ENCODE data around the gene C4BPB. TPM values are rescaled to one million over a fixed set of nuclear protein-coding genes. Genes with fewer than 3 reads are reported as not detected.

Gene C4BPB
- total RNA-seq (2022; extraction: Qiagen RNA extraction): 1.1 to 2.2 TPM (median 1.4 TPM) in 5 replicates

GRCh38 chr1:207088701-207089626, at the start of gene C4BPB:
C4BPB (plus strand) TSS chr1:207088860; CDS start chr1:207089532, 672 bp downstream.

GRCh38 chr1:207051191-207051943, 37.3 kb upstream of the C4BPB start, which contains the start of gene YOD1:
YOD1 (minus strand) TSS chr1:207051208; CDS start chr1:207051030, 178 bp downstream.

GRCh38 chr1:207052911-207053769, 35.5 kb upstream of the C4BPB start, which contains the start of gene PFKFB2:
PFKFB2 (plus strand) TSS chr1:207053275; CDS start chr1:207054718, 1,443 bp downstream.

GRCh38 chr1:207103892-207104373, 15.3 kb downstream of the C4BPB start, which contains the start of gene C4BPA:
C4BPA (plus strand) TSS chr1:207104233; CDS start chr1:207113026, 8,793 bp downstream.

Other genes starting within 250 kb of the C4BPB start
- gene IL20, start 223.2 kb upstream of the C4BPB start, total RNA-seq (2022; extraction: Qiagen RNA extraction): not detected in 5 replicates
- gene IL24, start 191.4 kb upstream of the C4BPB start, total RNA-seq (2022; extraction: Qiagen RNA extraction): 0.25 to 0.61 TPM (median 0.54 TPM) in 5 replicates
- gene FCMR, start 166.9 kb upstream of the C4BPB start, total RNA-seq (2022; extraction: Qiagen RNA extraction): 3.4 to 7.7 TPM (median 5.1 TPM) in 5 replicates
- gene PIGR, start 142.4 kb upstream of the C4BPB start, total RNA-seq (2022; extraction: Qiagen RNA extraction): 0.01 to 0.05 TPM (median 0.03 TPM) in 3 of 5 replicates, not detected in the others
- gene FCAMR, start 118.4 kb upstream of the C4BPB start, total RNA-seq (2022; extraction: Qiagen RNA extraction): 0.08 TPM in 1 of 5 replicates, not detected in the others
- 5.6 to 6.9 TPM (median 6.0 TPM) in 5 replicates for gene C1orf116, start 56.1 kb upstream of the C4BPB start, total RNA-seq (2022; extraction: Qiagen RNA extraction)
- 6.3 to 9.6 TPM (median 7.7 TPM) in 5 replicates for gene YOD1, start 37.7 kb upstream of the C4BPB start, total RNA-seq (2022; extraction: Qiagen RNA extraction)
- gene PFKFB2, start 35.6 kb upstream of the C4BPB start, total RNA-seq (2022; extraction: Qiagen RNA extraction): 5.3 to 8.1 TPM (median 5.7 TPM) in 5 replicates
- 0.45 to 0.99 TPM (median 0.53 TPM) in 5 replicates for gene C4BPA, start 15.4 kb downstream of the C4BPB start, total RNA-seq (2022; extraction: Qiagen RNA extraction)
- gene CD55, start 232.8 kb downstream of the C4BPB start, total RNA-seq (2022; extraction: Qiagen RNA extraction): 78.9 to 121 TPM (median 108 TPM) in 5 replicates

Data from A549 treated with Hydrocortisone at 1 μM for 4 hours (cell line).